Neural cell (in vitro differentiated cells): ENCODE results near the gene ADGRD1.

Experiments
- CTCF ChIP-seq: fragments of 450-650 bp; IDR thresholded peaks from 2 replicates; pipeline ENCODE4 v1.5.1; 2014; ENCODE audit warnings: antibody characterized with exemption, mild to moderate bottlenecking, moderate library complexity; ENCODE audit not compliant: poor library complexity, severe bottlenecking
- EP300 ChIP-seq: fragments of 450-650 bp; conservative IDR thresholded peaks from 2 replicates; pipeline ENCODE4 v1.6.1; 2014; ENCODE audit warnings: antibody characterized with exemption, mild to moderate bottlenecking, moderate library complexity; ENCODE audit not compliant: poor library complexity, severe bottlenecking
- EZH2 ChIP-seq: fragments of 200-600, 300-800 bp; shearing (Covaris generic), sonication (generic); IDR thresholded peaks from 2 replicates; pipeline ENCODE4 v1.6.1; 2014; ENCODE audit warnings: antibody characterized with exemption, low read length, borderline replicate concordance, mild to moderate bottlenecking; ENCODE audit not compliant: insufficient read depth, poor library complexity, severe bottlenecking
- POLR2AphosphoS5 ChIP-seq: IDR thresholded peaks from 2 replicates; pipeline ENCODE4 v1.6.1; 2012
- RAD21 ChIP-seq: fragments of 450-650 bp; conservative IDR thresholded peaks from 2 replicates; pipeline ENCODE4 v1.6.1; 2014; ENCODE audit warnings: antibody characterized with exemption, mild to moderate bottlenecking, moderate library complexity
- SMC3 ChIP-seq: fragments of 450-650 bp; conservative IDR thresholded peaks from 2 replicates; pipeline ENCODE4 v1.6.1; 2014; ENCODE audit warnings: antibody characterized with exemption, mild to moderate bottlenecking, moderate library complexity; ENCODE audit not compliant: poor library complexity
- TAF1 ChIP-seq: IDR thresholded peaks from 2 replicates; pipeline ENCODE4 v1.6.1; 2012; ENCODE audit warnings: low read depth

DNA sequence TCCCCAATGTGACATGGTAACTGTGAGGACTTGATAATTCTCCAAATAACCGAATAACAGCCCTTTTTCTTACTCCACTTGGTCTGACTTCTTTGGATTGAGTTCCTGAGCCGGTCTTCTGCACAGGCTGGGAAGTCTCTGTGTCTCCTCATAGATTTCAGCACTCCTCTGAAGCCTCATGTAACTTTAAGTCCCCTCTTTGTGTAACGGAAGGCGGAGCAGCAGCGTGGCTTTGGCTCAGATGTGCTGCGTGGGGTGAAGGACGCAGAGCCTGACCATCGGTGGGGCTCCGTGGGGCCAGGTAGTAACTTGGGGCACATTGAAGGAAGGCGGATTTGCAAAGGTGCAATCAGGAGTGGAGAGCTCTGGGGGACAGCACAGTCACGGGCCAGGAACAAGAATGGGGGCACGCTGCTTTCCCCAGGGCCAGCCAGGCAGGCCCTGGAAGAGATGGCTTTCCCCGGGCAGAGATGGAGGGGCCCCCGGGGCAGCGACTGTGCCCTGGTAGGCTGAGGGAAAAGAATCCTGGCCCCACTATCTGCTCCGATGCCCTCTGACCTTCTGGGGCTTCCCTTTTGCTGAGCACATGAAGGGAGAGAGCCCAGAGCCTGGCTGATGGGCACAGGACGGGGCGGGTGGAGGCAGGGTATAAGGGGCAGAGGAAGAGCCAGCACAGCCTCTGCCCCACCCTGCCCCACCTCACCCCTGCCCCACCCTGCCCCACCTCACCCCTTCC, 56.9 kb downstream of the ADGRD1 start:
- TF ChIP-seq CTCF = no peak
- TF ChIP-seq RAD21 = no peak
- no peak for TF ChIP-seq EZH2
- no peak for TF ChIP-seq POLR2AphosphoS5
- TF ChIP-seq EP300 = no peak
- TF ChIP-seq TAF1 = no peak
- TF ChIP-seq SMC3 = no peak
